Urinary bladder (tissue), 4 donors: Measurements from ENCODE around the gene SPINK13. TPM values are rescaled to one million over a fixed set of nuclear protein-coding genes. Genes with fewer than 3 reads are reported as not detected.

Source experiments
- DNase-seq: peaks from one replicate; pipeline ENCODE4 v3.0.0-alpha.2; 2015; ENCODE audit errors: extremely low spot score
- H3K27ac ChIP-seq: one replicate; pipeline ENCODE4 v1.5.1; 2013; ENCODE audit warnings: low read depth, mild to moderate bottlenecking, moderate library complexity
- H3K36me3 ChIP-seq: one replicate; pipeline ENCODE4 v1.6.1; 2013; ENCODE audit warnings: mild to moderate bottlenecking, moderate library complexity; ENCODE audit not compliant: insufficient read depth
- H3K4me1 ChIP-seq: one replicate; pipeline ENCODE4 v1.6.1; 2013; ENCODE audit warnings: mild to moderate bottlenecking, moderate library complexity; ENCODE audit not compliant: insufficient read depth
- H3K4me3 ChIP-seq: one replicate; pipeline ENCODE4 v1.5.1; 2013; ENCODE audit warnings: low read depth, low read length
- WGBS: extraction: QIAGEN DNeasy Blood & Tissue Kit; methylation state at CpG from one replicate; pipeline ENCODE4 v1.1.7; 2013; 5-methylcytosine and 5-hydroxymethylcytosine counted together
- polyA plus RNA-seq: library from polyadenylated mRNA; stranded (reverse); fragments of 200-250 nt; gene quantifications from one replicate; pipeline ENCODE4 v1.2.3, GENCODE V29; 2013
- small RNA-seq: library from RNA; depleted of rRNA; stranded (forward); fragments of <200 nt; gene quantifications from one replicate; pipeline ENCODE3, GENCODE V24; 2014
- total RNA-seq: library from RNA; depleted of rRNA; stranded (reverse); fragments of >200 nt; gene quantifications from one replicate; pipeline ENCODE4 v1.2.3, GENCODE V29; 2014
- donor health status: healthy with polysubstance abuse.
- donor health status: healthy.

Gene SPINK13
- total and polyA plus RNA-seq, 2 donors = not detected

GRCh38 chr5:148335259-148335658, 66.7 kb downstream of the SPINK13 start, which contains the start of gene SPINK9:
SPINK9 (plus strand) TSS chr5:148335559; CDS start chr5:148335614, 55 bp downstream.
- no peak for DNase-seq
- H3K4me3 ChIP-seq = no peak within 1 kb of the TSS
- H3K36me3 ChIP-seq = no peaks in the 10 kb centered on the region
- no peaks in the 10 kb centered on the region for H3K4me1 ChIP-seq
- no peak within 1 kb of the TSS for H3K27ac ChIP-seq
- WGBS = 87% methylated on average over 3 of the region's 3 CpGs

Small RNAs within 50 kb of the gene (small RNA-seq; reads per million reads assigned to genes)
- gene HMGN1P16 = not detected

Other genes starting within 250 kb of the SPINK13 start
- 0.21 TPM for gene SPINK5, start 204.8 kb upstream of the SPINK13 start, total RNA-seq
- gene SPINK5, start 204.8 kb upstream of the SPINK13 start, polyA plus RNA-seq = 0.56 TPM
- gene SPINK14, start 100.2 kb upstream of the SPINK13 start, total RNA-seq = not detected
- gene SPINK14, start 100.2 kb upstream of the SPINK13 start, polyA plus RNA-seq = not detected
- not detected for gene SPINK6, start 65.8 kb upstream of the SPINK13 start, total RNA-seq
- gene SPINK6, start 65.8 kb upstream of the SPINK13 start, polyA plus RNA-seq = not detected
- not detected for gene MARCOL, start 30.3 kb upstream of the SPINK13 start, total RNA-seq
- gene MARCOL, start 30.3 kb upstream of the SPINK13 start, polyA plus RNA-seq = not detected
- gene SPINK7, start 43.6 kb downstream of the SPINK13 start, total RNA-seq = not detected
- gene SPINK7, start 43.6 kb downstream of the SPINK13 start, polyA plus RNA-seq = not detected
- gene SPINK9, start 66.8 kb downstream of the SPINK13 start, total RNA-seq = not detected
- not detected for gene SPINK9, start 66.8 kb downstream of the SPINK13 start, polyA plus RNA-seq
- gene FBXO38, start 115.2 kb downstream of the SPINK13 start, total RNA-seq = 80.1 TPM
- 16.6 TPM for gene FBXO38, start 115.2 kb downstream of the SPINK13 start, polyA plus RNA-seq